ENCODE measurements around the gene COX4I2. TPM values are rescaled to one million over a fixed set of nuclear protein-coding genes. Genes with fewer than 3 reads are reported as not detected.
A peak's percentile ranks its signal among the peaks of the same experiment; 100 is the strongest.

Gene COX4I2
- total and polyA plus RNA-seq, 4 donors: 14.4 to 51.8 (median 19.9) TPM

DNA sequence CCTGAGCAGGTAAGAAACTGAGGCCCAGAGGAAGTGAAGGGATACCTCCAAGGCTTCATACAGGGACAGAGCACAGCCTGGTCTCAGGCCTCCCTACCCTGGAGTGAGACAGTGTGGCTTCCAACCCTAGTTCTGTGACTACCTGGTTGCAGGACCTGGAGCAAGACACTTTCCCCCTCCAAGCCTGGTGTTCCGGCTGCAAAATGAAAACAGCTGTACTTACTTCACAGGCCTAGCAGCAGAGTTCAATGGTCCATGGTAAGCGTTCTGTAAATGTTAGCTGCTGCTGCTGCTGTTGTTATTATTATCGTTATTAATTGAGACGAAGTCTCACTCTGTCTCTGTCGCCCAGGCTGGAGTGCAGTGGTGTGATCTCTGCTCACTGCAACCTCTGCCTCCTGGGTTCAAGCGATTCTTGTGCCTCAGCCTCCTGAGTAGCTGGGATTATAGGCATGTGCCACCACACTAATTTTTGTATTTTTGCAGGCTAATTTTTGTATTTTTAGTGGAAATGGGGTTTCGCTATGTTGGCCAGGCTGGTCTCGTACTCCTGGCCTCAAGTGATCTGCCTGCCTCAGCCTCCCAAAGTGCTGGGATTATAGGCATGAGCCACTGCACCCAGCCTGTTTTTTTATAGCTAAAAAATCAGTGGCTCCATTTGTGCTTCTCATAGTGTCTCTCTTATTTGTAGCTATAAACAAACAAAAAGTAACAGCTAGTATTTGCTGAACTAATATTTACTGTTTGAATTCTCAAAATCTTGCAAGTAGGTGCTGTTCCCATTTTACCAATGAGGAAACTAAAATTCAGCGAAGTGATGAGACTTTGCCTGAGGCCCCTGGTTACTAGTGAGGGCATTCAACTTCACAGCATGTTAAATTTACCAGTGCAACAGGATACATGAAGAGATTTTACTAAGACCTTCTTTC, 41.9 kb downstream of the COX4I2 start:
- no peak for ATAC-seq (ENCODE audit: insufficient read depth, low FRiP score)
- TF ChIP-seq, protein P1, sequence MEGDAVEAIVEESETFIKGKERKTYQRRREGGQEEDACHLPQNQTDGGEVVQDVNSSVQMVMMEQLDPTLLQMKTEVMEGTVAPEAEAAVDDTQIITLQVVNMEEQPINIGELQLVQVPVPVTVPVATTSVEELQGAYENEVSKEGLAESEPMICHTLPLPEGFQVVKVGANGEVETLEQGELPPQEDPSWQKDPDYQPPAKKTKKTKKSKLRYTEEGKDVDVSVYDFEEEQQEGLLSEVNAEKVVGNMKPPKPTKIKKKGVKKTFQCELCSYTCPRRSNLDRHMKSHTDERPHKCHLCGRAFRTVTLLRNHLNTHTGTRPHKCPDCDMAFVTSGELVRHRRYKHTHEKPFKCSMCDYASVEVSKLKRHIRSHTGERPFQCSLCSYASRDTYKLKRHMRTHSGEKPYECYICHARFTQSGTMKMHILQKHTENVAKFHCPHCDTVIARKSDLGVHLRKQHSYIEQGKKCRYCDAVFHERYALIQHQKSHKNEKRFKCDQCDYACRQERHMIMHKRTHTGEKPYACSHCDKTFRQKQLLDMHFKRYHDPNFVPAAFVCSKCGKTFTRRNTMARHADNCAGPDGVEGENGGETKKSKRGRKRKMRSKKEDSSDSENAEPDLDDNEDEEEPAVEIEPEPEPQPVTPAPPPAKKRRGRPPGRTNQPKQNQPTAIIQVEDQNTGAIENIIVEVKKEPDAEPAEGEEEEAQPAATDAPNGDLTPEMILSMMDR (IDR thresholded peaks at IDR 0.05; ENCODE audit: control extremely low read depth, extremely low read depth): no peak
- Histone ChIP-seq H3K4me1 (ENCODE audit: control insufficient read depth in 5 of 5, insufficient read depth in 5 of 5, low read length in 5 of 5) (peaks cover 0 to 49% (median 13%) of the 10 kb centered on the region in 5 donors), H3K27me3 (ENCODE audit: control insufficient read depth in 3 of 3, insufficient read depth in 3 of 3, low read length in 2 of 3) (no peaks in the 10 kb centered on the region), H3K9ac (ENCODE audit: insufficient read depth in 1 of 2, low read length in 2 of 2) (no peak overlapping the region), H3K27ac (ENCODE audit: low read depth in 1 of 2, low read length in 1 of 2) (peak overlapping the region in 1 of 2 donors; percentile 3), H3K4me3 (no peak overlapping the region), H3K9me3 (ENCODE audit: control insufficient read depth in 4 of 4, insufficient read depth in 3 of 4, low read length in 3 of 4) (no peaks in the 10 kb centered on the region), H3K36me3 (ENCODE audit: control insufficient read depth in 4 of 4, insufficient read depth in 4 of 4, low read length in 4 of 4) (peaks cover 3 to 19% (median 6%) of the 10 kb centered on the region in 4 donors)
- DNase-seq: no peak
- 84 to 92% methylated on average over 9 of the region's 9 CpGs for WGBS, 2 donors

DNA sequence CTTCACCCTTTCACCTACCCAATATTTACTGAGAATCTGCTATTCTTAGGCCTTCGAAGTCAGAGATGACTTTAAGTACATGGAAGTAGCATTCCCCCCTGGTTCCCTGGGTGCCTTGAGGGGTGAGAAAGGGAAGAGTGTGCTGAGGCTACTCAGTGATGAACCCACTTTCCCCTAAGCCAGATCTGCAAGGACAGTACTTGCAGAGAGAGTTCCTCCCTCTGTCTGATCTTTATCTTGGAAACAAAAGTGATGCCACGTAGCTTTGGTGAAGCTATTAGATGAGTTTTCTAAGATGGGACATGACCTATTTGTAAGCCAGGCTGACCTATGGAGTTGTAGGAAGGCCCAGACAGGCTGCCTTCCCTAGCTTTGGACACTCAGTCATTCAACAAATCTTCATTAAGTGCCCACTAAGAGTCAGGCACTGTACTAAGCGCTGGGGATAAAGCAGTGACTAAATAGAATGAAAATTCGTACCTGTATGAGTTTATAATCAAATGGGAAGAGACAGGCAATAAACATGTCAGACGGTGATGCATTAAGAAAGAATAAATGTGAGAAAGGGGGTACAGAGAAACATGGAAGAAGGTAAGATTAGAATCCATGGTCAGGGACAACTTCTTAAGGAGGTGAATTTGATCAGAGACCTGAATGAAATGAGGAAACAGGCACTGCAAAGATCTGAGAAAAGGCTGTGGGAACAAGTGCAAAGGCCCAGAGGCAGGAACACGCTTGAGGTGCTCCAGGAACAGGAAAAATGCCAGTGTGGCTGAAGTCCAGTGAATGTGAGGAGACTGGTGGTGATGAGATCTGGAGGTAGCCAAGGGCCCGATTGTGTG, 42.8 kb downstream of the COX4I2 start:
- ATAC-seq (ENCODE audit: insufficient read depth, low FRiP score) (no peak), DNase-seq (no peak)
- no peaks in the 10 kb centered on the region for H3K9me3 ChIP-seq (ENCODE audit: control insufficient read depth in 4 of 4, insufficient read depth in 3 of 4, low read length in 3 of 4)
- TF ChIP-seq, protein P1 (IDR thresholded peaks at IDR 0.05; ENCODE audit: control extremely low read depth, extremely low read depth): no peak
- peaks cover 3 to 23% (median 6%) of the 10 kb centered on the region in 4 donors for H3K36me3 ChIP-seq (ENCODE audit: control insufficient read depth in 4 of 4, insufficient read depth in 4 of 4, low read length in 4 of 4)
- H3K9ac ChIP-seq (ENCODE audit: insufficient read depth in 1 of 2, low read length in 2 of 2): no peak overlapping the region
- peaks cover 0 to 41% (median 8%) of the 10 kb centered on the region in 5 donors for H3K4me1 ChIP-seq (ENCODE audit: control insufficient read depth in 5 of 5, insufficient read depth in 5 of 5, low read length in 5 of 5)
- 82 to 85% methylated on average over 7 of the region's 7 CpGs for WGBS, 2 donors
- H3K27me3 ChIP-seq (ENCODE audit: control insufficient read depth in 3 of 3, insufficient read depth in 3 of 3, low read length in 2 of 3): no peaks in the 10 kb centered on the region
- H3K27ac ChIP-seq (ENCODE audit: low read depth in 1 of 2, low read length in 1 of 2): peak overlapping the region in 1 of 2 donors; percentile 59
- H3K4me3 ChIP-seq: no peak overlapping the region

DNA sequence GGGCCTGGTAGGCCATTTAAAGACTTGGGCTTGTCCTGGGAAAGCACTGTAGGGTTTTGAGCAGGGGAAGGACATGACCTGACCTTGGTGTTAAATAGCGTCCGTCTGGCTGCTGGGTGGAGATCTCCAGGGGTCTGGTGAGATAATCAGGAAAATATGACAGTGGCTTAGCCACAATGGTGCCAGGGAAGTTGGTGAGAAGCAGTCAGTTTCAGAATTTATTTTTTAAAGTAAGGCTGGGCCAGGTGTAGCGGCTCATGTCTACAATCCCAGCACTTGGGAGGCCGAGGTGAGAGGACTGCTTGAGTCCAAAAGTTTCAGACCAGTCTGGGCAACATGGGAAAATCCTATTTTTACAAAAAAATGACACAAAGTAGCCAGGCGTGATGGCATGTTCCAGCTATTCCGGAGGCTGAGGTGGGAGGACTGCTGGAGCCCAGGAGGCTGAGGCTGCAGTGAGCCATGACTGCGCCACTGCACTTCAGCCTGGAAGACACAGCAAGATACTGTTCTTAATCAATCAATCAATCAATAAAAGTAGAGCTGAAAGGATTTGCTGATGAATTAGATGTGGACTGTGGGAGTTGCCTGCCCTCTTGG, 43.5 kb downstream of the COX4I2 start:
- Histone ChIP-seq H3K4me1 (ENCODE audit: control insufficient read depth in 5 of 5, insufficient read depth in 5 of 5, low read length in 5 of 5) (peaks cover 0 to 35% (median 8%) of the 10 kb centered on the region in 5 donors), H3K9me3 (ENCODE audit: control insufficient read depth in 4 of 4, insufficient read depth in 3 of 4, low read length in 3 of 4) (no peaks in the 10 kb centered on the region), H3K27me3 (ENCODE audit: control insufficient read depth in 3 of 3, insufficient read depth in 3 of 3, low read length in 2 of 3) (no peaks in the 10 kb centered on the region), H3K9ac (ENCODE audit: insufficient read depth in 1 of 2, low read length in 2 of 2) (no peak overlapping the region), H3K4me3 (no peak overlapping the region), H3K27ac (ENCODE audit: low read depth in 1 of 2, low read length in 1 of 2) (peak overlapping the region in 1 of 2 donors; percentile 59), H3K36me3 (ENCODE audit: control insufficient read depth in 4 of 4, insufficient read depth in 4 of 4, low read length in 4 of 4) (peaks cover 3 to 25% (median 7%) of the 10 kb centered on the region in 4 donors)
- TF ChIP-seq, protein P1 (IDR thresholded peaks at IDR 0.05; ENCODE audit: control extremely low read depth, extremely low read depth): no peak
- 90 to 94% methylated on average over 7 of the region's 7 CpGs for WGBS, 2 donors
- no peak for DNase-seq
- ATAC-seq (ENCODE audit: insufficient read depth, low FRiP score): no peak
